Suprapubic skin (tissue), 4 donors: ENCODE results near the gene DYRK1B. TPM values are rescaled to one million over a fixed set of nuclear protein-coding genes. Genes with fewer than 3 reads are reported as not detected.

ENCODE experiments used
- DNase-seq, 2 donors: peaks; one replicate each; pipeline ENCODE4 v3.0.0-alpha.2; 2019; ENCODE audit warnings: low spot score in 2 of 2
- H3K27ac ChIP-seq: fragments of 200-600 bp; sonication (generic); one replicate; pipeline ENCODE4 v1.5.1; 2019
- H3K27me3 ChIP-seq: fragments of 200-600 bp; sonication (generic); one replicate; pipeline ENCODE4 v1.5.1; 2019
- H3K36me3 ChIP-seq: fragments of 200-600 bp; sonication (generic); one replicate; pipeline ENCODE4 v1.5.1; 2019
- H3K4me1 ChIP-seq: fragments of 200-600 bp; sonication (generic); one replicate; pipeline ENCODE4 v1.5.1; 2019
- H3K4me3 ChIP-seq: fragments of 200-600 bp; sonication (generic); one replicate; pipeline ENCODE4 v1.5.1; 2019; ENCODE audit warnings: mild to moderate bottlenecking
- H3K9me3 ChIP-seq: fragments of 200-600 bp; sonication (generic); one replicate; pipeline ENCODE4 v1.5.1; 2019
- EP300 ChIP-seq: sonication (generic); formaldehyde crosslinking; IDR thresholded peaks from one replicate; pipeline ENCODE4 v1.6.1; 2017; ENCODE audit warnings: antibody characterized with exemption
- POLR2A ChIP-seq, 2 donors: fragments of 450-650 bp; IDR thresholded peaks; one replicate each; pipeline ENCODE4 v1.6.1; 2017; ENCODE audit warnings: antibody characterized with exemption in 2 of 2, mild to moderate bottlenecking in 2 of 2, moderate library complexity in 2 of 2
- POLR2AphosphoS5 ChIP-seq, 3 donors: sonication (generic); formaldehyde crosslinking; IDR thresholded peaks; one replicate each; pipeline ENCODE4 v1.6.1; 2017; ENCODE audit warnings: antibody characterized with exemption in 3 of 3
- WGBS: methylation state at CpG from one replicate; pipeline ENCODE4 v1.1.5; 2018; 5-methylcytosine and 5-hydroxymethylcytosine counted together
- total RNA-seq, 4 donors: library from RNA; depleted of rRNA; stranded (reverse); fragments of >200 nt; gene quantifications; one replicate each; pipeline ENCODE4 v1.1.0, GENCODE V29; 2016
- TF ChIP-seq, protein P1 (sequence below), 2 donors: fragments of 200-600 bp in 1 of 2; fragments of 450-650 bp in 1 of 2; sonication (generic) in 1 of 2; IDR thresholded peaks; one replicate each; pipeline ENCODE4 v1.5.1; 2016 to 2019; ENCODE audit warnings: antibody characterized with exemption in 2 of 2, mild to moderate bottlenecking in 1 of 2, moderate library complexity in 1 of 2

DYRK1B gene
- total RNA-seq, 4 donors from 2014 or later, result 17.9 to 31.7 (median 24.2) TPM

DNA sequence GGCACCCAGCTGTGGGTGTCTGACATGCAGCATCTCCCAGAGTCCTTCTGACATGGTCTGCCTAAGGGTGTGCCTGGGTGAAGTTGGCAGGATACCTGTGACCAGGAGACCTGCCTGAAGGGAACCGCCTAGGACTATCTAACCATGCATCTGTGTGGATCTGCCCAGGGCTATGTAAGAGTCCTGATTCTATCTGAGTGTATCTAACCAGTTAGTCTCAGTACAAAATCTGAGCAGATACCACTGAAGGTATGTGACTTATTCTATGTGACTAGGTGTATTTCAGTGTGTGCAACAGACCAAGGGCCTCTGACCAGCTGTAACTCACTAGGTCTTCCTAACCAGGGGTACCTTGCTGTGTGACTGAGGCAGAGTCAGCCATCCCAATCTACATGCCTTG is 40.4 kb upstream of the DYRK1B start:
- Histone ChIP-seq H3K4me1 (no peaks in the 10 kb centered on the region), H3K9me3 (no peaks in the 10 kb centered on the region), H3K27me3 (peaks cover 3% of the 10 kb centered on the region), H3K4me3 (no peak overlapping the region), H3K36me3 (no peaks in the 10 kb centered on the region), H3K27ac (no peak overlapping the region)
- WGBS, result 43% methylated on average over 1 of the region's 1 CpG
- TF ChIP-seq, protein P1, sequence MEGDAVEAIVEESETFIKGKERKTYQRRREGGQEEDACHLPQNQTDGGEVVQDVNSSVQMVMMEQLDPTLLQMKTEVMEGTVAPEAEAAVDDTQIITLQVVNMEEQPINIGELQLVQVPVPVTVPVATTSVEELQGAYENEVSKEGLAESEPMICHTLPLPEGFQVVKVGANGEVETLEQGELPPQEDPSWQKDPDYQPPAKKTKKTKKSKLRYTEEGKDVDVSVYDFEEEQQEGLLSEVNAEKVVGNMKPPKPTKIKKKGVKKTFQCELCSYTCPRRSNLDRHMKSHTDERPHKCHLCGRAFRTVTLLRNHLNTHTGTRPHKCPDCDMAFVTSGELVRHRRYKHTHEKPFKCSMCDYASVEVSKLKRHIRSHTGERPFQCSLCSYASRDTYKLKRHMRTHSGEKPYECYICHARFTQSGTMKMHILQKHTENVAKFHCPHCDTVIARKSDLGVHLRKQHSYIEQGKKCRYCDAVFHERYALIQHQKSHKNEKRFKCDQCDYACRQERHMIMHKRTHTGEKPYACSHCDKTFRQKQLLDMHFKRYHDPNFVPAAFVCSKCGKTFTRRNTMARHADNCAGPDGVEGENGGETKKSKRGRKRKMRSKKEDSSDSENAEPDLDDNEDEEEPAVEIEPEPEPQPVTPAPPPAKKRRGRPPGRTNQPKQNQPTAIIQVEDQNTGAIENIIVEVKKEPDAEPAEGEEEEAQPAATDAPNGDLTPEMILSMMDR (IDR thresholded peaks at IDR 0.05), result no peak
- no peak for TF ChIP-seq POLR2AphosphoS5 (IDR thresholded peaks at IDR 0.05)
- no peak for TF ChIP-seq EP300
- TF ChIP-seq POLR2A (IDR thresholded peaks at IDR 0.05), result no peak
- DNase-seq, result no peak

DNA sequence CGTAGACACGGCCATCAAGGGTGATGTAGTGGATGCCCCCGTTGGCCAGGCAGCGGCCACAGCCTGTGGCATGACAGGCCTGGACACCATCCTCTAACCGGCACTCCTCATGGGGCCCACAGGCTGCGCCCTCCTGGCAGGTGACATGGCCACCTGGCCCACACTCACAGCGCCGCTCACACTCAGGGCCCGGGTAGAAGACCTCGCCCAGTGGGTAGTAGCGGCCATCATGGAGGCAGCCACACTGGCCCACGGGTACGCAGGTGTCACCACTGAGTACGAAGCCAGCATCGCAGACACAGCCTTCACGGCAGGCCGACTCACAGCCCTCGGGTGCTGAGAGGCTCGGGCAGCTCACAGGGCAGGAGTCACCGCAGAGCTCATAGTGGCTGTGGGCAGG is 39.4 kb upstream of the DYRK1B start:
- H3K4me3 ChIP-seq, result no peak overlapping the region
- H3K27me3 ChIP-seq, result peaks cover 3% of the 10 kb centered on the region
- H3K27ac ChIP-seq, result no peak overlapping the region
- no peaks in the 10 kb centered on the region for H3K9me3 ChIP-seq
- DNase-seq, result no peak
- WGBS, result 89% methylated on average over 7 of the region's 20 CpGs
- no peaks in the 10 kb centered on the region for H3K4me1 ChIP-seq
- no peaks in the 10 kb centered on the region for H3K36me3 ChIP-seq
- TF ChIP-seq POLR2A (IDR thresholded peaks at IDR 0.05), result no peak
- TF ChIP-seq, protein P1 (IDR thresholded peaks at IDR 0.05), result no peak
- TF ChIP-seq POLR2AphosphoS5 (IDR thresholded peaks at IDR 0.05), result no peak
- no peak for TF ChIP-seq EP300

DNA sequence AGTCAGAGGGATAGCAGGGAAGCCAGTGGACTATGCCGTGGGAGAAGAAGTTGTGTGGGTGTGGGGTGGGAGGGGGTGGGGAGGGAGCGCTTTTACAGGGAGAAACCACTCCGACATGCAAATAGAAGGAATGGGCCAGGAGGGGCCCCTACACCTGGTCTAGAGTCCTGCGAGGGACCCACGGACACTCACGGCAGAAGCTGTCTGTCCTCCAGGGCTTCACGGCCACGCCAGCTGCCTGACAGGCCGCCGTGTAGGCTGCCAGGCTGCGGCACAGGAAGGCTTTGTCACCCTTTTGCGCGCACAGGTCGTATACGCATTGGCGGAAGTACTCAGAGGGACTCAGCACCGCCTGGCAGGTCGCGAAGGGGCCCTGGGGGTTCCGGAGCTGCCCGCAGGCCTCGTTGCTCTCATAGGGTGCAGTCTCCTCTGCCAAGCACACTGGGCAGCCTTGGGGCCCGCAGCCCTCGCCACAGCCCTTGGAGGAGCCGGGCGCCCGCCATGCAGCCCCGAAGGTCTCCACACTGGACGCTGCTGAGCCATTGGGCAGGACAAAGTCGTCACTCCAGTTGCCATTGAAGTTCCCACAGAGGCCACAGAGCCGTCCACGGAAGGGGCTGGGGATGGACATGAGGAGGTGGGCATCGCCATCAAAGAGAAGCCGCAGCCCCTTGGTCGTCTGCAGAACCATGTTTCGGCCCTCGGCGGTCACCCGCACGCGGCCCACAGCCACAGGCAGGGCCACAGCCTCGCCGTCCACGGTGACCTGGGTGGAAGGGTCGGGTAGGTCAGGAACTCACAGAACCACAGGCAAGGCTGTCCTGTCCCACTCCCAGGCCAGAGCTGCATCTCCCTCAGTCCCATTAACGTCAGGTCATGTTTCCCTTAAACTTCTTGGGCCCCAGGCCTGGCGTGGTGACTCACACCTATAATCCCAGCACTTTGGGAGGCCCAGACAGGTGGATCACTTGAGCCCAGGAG is 38.2 kb upstream of the DYRK1B start:
- no peaks in the 10 kb centered on the region for H3K27me3 ChIP-seq
- H3K9me3 ChIP-seq, result no peaks in the 10 kb centered on the region
- H3K4me1 ChIP-seq, result no peaks in the 10 kb centered on the region
- TF ChIP-seq POLR2A (IDR thresholded peaks at IDR 0.05), result no peak
- TF ChIP-seq POLR2AphosphoS5 (IDR thresholded peaks at IDR 0.05), result no peak
- TF ChIP-seq, protein P1 (IDR thresholded peaks at IDR 0.05), result no peak
- no peak for TF ChIP-seq EP300
- DNase-seq, result no peak
- WGBS, result 85% methylated on average over 9 of the region's 47 CpGs
- no peak overlapping the region for H3K27ac ChIP-seq
- H3K36me3 ChIP-seq, result no peaks in the 10 kb centered on the region
- H3K4me3 ChIP-seq, result no peak overlapping the region

DNA sequence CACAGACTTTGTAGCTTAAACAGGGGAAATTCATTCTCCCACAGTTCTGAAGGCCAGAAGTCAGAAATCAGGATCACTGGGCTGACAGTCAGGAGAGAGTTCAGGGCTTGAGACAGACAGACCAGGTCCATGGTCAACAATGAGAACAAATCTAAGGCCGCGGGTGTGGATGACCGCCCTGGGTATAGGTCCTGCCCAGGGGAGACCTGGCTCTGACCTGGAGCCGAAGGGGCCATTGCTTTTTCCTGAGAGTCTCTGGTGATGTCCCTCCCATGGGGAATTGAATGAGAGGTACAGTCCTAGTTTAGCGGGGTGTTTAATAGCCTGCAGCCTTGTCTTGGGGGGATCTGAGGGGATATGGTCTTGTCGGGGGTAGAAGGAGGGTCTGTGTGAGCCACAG is 37.4 kb upstream of the DYRK1B start:
- WGBS, result 98% methylated on average over 6 of the region's 6 CpGs
- Histone ChIP-seq H3K9me3 (no peaks in the 10 kb centered on the region), H3K4me1 (no peaks in the 10 kb centered on the region), H3K27me3 (no peaks in the 10 kb centered on the region), H3K4me3 (no peak overlapping the region), H3K36me3 (no peaks in the 10 kb centered on the region), H3K27ac (no peak overlapping the region)
- no peak for TF ChIP-seq POLR2A (IDR thresholded peaks at IDR 0.05)
- TF ChIP-seq, protein P1 (IDR thresholded peaks at IDR 0.05), result no peak
- no peak for TF ChIP-seq EP300
- no peak for TF ChIP-seq POLR2AphosphoS5 (IDR thresholded peaks at IDR 0.05)
- no peak for DNase-seq

DNA sequence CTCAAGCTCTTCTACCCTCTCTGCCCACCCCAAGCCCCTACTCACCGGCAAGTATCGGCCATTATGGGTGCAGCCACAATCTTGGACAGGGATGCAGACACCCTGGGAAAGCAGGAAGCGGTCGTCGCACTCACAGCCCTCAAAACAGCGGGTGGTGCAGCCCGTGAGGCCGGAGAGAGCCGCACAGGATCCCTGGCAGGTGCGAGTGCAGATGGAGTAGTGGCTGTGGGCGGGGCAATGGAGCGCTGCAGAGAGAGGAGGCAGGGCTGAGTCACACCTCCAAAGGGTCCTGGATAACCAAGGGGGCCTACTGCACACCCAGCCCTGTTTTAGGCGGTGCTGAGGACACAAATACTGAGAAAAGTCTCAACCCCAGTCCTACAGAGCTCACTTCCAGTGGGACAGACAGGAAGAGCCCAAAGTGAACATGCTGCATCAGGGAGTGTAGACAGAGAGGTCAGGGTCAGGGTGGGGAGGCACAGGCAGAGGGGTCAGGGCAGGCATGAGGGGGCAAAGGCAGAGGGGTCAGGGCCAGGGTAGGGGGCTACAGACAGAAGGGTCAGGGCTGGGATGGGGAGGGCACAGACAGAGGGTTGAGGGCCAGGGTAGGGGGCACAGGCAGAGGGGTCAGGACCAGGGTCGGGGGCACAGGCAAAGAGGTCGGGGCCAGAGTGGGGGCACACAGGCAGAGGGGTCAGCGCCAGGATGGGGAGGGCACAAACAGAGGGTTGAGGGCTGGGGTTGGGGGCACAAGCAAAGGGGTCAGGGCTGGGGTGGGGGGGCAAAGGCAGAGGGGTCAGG is 36.4 kb upstream of the DYRK1B start:
- Histone ChIP-seq H3K9me3 (no peaks in the 10 kb centered on the region), H3K27me3 (no peaks in the 10 kb centered on the region), H3K4me1 (no peaks in the 10 kb centered on the region), H3K4me3 (no peak overlapping the region), H3K36me3 (no peaks in the 10 kb centered on the region), H3K27ac (no peak overlapping the region)
- no peak for DNase-seq
- TF ChIP-seq, protein P1 (IDR thresholded peaks at IDR 0.05), result no peak
- TF ChIP-seq POLR2A (IDR thresholded peaks at IDR 0.05) (no peak), POLR2AphosphoS5 (IDR thresholded peaks at IDR 0.05) (no peak), EP300 (no peak)
- WGBS, result 67% methylated on average over 16 of the region's 16 CpGs
